OCI-LY3 (cell line): ENCODE results near the gene BATF2.

ENCODE experiments used
- CTCF ChIP-seq: fragments of 200-600, 300-600 bp; sonication (generic); IDR thresholded peaks from 2 replicates; pipeline ENCODE4 v1.5.1; 2014; ENCODE audit warnings: antibody characterized with exemption, low read length, low read depth
- EZH2phosphoT487 ChIP-seq: fragments of 200-600 bp; shearing (Covaris generic); IDR thresholded peaks from 2 replicates; pipeline ENCODE4 v1.6.1; 2018; ENCODE audit warnings: antibody characterized with exemption, mixed run types, low read depth

DNA sequence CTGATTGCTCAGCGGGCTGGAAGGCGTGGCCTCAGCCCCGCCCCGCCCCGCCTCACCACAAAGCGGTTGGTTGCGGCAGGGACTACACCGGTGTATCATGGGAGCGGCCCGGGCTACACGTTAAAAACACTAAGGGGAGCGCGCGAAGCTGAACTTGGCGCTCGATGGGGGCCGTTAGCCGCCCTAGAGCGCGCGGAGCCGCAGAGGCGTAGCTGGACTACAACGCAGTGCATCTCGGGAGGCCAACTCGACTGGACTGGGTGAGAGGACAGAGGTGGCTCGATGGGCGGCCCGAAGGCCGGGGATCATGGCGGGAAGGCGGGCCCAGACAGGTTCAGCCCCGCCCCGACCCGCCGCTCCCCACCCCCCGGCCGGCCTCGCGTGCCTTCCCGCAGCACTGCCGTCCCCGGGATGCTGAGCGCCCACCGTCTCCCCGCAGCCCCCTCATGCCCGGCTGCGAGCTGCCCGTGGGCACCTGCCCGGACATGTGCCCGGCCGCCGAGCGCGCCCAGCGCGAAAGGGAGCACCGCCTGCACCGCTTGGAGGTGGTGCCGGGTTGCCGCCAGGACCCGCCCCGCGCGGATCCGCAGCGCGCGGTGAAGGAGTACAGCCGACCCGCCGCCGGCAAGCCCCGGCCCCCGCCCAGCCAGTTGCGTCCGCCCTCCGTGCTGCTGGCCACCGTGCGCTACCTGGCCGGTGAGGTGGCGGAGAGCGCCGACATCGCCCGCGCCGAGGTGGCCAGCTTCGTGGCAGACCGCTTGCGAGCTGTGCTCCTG lies 44.3 kb upstream of the BATF2 start, which contains the start of gene SAC3D1:
- TF ChIP-seq CTCF (no peak), EZH2phosphoT487 (no peak)
